UCSD-AML1 (cell line): ENCODE measurements around the gene REC8.

ENCODE experiments used
- DNase-seq: peaks from one replicate; lab custom pipeline; 2025; ENCODE audit not compliant: unreplicated experiment; lab: John Stamatoyannopoulos, UW

Gene REC8

GRCh38 chr14:24182110-24182882 is 10.4 kb downstream of the REC8 start:
- no peak for DNase-seq

GRCh38 chr14:24183014-24183481 is 11.2 kb downstream of the REC8 start:
- DNase-seq = no peak

- no peak for DNase-seq
These were observed 12.5 kb downstream of the REC8 start for GRCh38 chr14:24184104-24184970.

- no peak for DNase-seq
These were observed 13.1 kb downstream of the REC8 start for GRCh38 chr14:24185026-24185425.

- DNase-seq = no peak
These were observed 13.9 kb downstream of the REC8 start for GRCh38 chr14:24185741-24186140.

- no peak for DNase-seq
These were observed 15.1 kb downstream of the REC8 start for GRCh38 chr14:24186831-24187538.

GRCh38 chr14:24187539-24187915 is 15.6 kb downstream of the REC8 start:
- DNase-seq = no peak

GRCh38 chr14:24188251-24189058 is 16.6 kb downstream of the REC8 start, which contains the start of gene IPO4:
Gene IPO4, minus strand, starts transcription at chr14:24188816. Its CDS starts 29 bp downstream, at chr14:24188787.
- peak; percentile 94 for DNase-seq

GRCh38 chr14:24189059-24189375 is 17.1 kb downstream of the REC8 start:
- no peak for DNase-seq

GRCh38 chr14:24189460-24189859 is 17.6 kb downstream of the REC8 start:
- no peak for DNase-seq

GRCh38 chr14:24190416-24190815 is 18.5 kb downstream of the REC8 start:
- no peak for DNase-seq

- no peak for DNase-seq
These were observed 21.1 kb downstream of the REC8 start for GRCh38 chr14:24192933-24193332.

- no peak for DNase-seq
These were observed 22.4 kb downstream of the REC8 start for GRCh38 chr14:24194186-24194872.

GRCh38 chr14:24194873-24195185 is 22.9 kb downstream of the REC8 start:
- DNase-seq = no peak

- peak; percentile 86 for DNase-seq
These were observed 23.5 kb downstream of the REC8 start, which contains the start of gene TM9SF1 for GRCh38 chr14:24195186-24196070. Gene TM9SF1, minus strand, starts transcription at chr14:24195441. Its CDS starts 422 bp downstream, at chr14:24195019.

- no peak for DNase-seq
These were observed 24.5 kb downstream of the REC8 start for GRCh38 chr14:24196071-24197055.

GRCh38 chr14:24197056-24197450 is 25.2 kb downstream of the REC8 start:
- no peak for DNase-seq
